Measurements from ENCODE around the gene FTO. TPM values are rescaled to one million over a fixed set of nuclear protein-coding genes. Genes with fewer than 3 reads are reported as not detected.

The FTO gene
- polyA plus RNA-seq, 3 donors, result 16.8 to 51.0 (median 37.7) TPM

- Histone ChIP-seq H3K27ac (ENCODE audit: low read depth in 1 of 2, low read length in 2 of 2) (no peak overlapping the region), H3K4me1 (ENCODE audit: control insufficient read depth in 1 of 2, insufficient read depth in 2 of 2, low read length in 2 of 2) (no peaks in the 10 kb centered on the region), H3K4me3 (replicated peaks in 1 of 3; ENCODE audit: low read depth in 2 of 3, low read length in 3 of 3) (no peak overlapping the region), H3K9me3 (replicated peaks in 1 of 2; ENCODE audit: control insufficient read depth in 1 of 2, insufficient read depth in 1 of 2, low read length in 2 of 2) (no peaks in the 10 kb centered on the region), H3K9ac (ENCODE audit: insufficient read depth, low read length, poor library complexity, severe bottlenecking) (no peak overlapping the region), H2AFZ (ENCODE audit: insufficient read depth, low read depth, low read length, poor library complexity, severe bottlenecking) (no peak overlapping the region), H4K20me1 (ENCODE audit: insufficient read depth, low read length) (no peaks in the 10 kb centered on the region), H3K4me2 (replicated peaks; ENCODE audit: extremely low read depth, low read length, poor library complexity, severe bottlenecking) (no peak overlapping the region), H3K27me3 (ENCODE audit: control insufficient read depth in 2 of 2, insufficient read depth in 2 of 2, low read length in 2 of 2) (no peaks in the 10 kb centered on the region), H3K79me2 (ENCODE audit: insufficient read depth, low read length) (no peaks in the 10 kb centered on the region), H3K36me3 (replicated peaks in 1 of 2; ENCODE audit: control insufficient read depth in 1 of 2, insufficient read depth in 2 of 2, low read length in 2 of 2) (no peaks in the 10 kb centered on the region)
- Mint-ChIP-seq H3K9me3 (no peaks in the 10 kb centered on the region), H3K36me3 (peaks cover 1 to 4% of the 10 kb centered on the region in 2 donors), H3K4me3 (no peak overlapping the region), H3K27ac (no peak overlapping the region), H3K4me1 (no peaks in the 10 kb centered on the region), H3K27me3 (ENCODE audit: low read depth in 3 of 3) (peaks cover 0 to 2% (median 0%) of the 10 kb centered on the region in 3 donors)
- no peak for DNase-seq
- intact Hi-C loops (cut with micrococcal nuclease), result no loop called here
- TF ChIP-seq CTCF (IDR thresholded peaks at IDR 0.05), result no peak
These were observed 22.7 kb downstream of the FTO start for GRCh38 chr16:53726625-53727024.

- H4K20me1 ChIP-seq (ENCODE audit: insufficient read depth, low read length), result no peaks in the 10 kb centered on the region
- intact Hi-C loops (cut with micrococcal nuclease), result no loop called here
- H3K9me3 ChIP-seq (replicated peaks in 1 of 2; ENCODE audit: control insufficient read depth in 1 of 2, insufficient read depth in 1 of 2, low read length in 2 of 2), result no peaks in the 10 kb centered on the region
- H3K4me1 Mint-ChIP-seq, result no peaks in the 10 kb centered on the region
- no peak overlapping the region for H3K27ac ChIP-seq (ENCODE audit: low read depth in 1 of 2, low read length in 2 of 2)
- H3K4me2 ChIP-seq (replicated peaks; ENCODE audit: extremely low read depth, low read length, poor library complexity, severe bottlenecking), result no peak overlapping the region
- H3K36me3 Mint-ChIP-seq, result peaks cover 0 to 3% of the 10 kb centered on the region in 2 donors
- H3K27me3 ChIP-seq (ENCODE audit: control insufficient read depth in 2 of 2, insufficient read depth in 2 of 2, low read length in 2 of 2), result no peaks in the 10 kb centered on the region
- DNase-seq, result no peak
- 100% methylated on average over 1 of the region's 3 CpGs for WGBS (ENCODE audit: insufficient coverage)
- H3K9me3 Mint-ChIP-seq, result no peaks in the 10 kb centered on the region
- H2AFZ ChIP-seq (ENCODE audit: insufficient read depth, low read depth, low read length, poor library complexity, severe bottlenecking), result no peak overlapping the region
- H3K27ac Mint-ChIP-seq, result no peak overlapping the region
- no peaks in the 10 kb centered on the region for H3K4me1 ChIP-seq (ENCODE audit: control insufficient read depth in 1 of 2, insufficient read depth in 2 of 2, low read length in 2 of 2)
- H3K79me2 ChIP-seq (ENCODE audit: insufficient read depth, low read length), result no peaks in the 10 kb centered on the region
- H3K4me3 ChIP-seq (replicated peaks in 1 of 3; ENCODE audit: low read depth in 2 of 3, low read length in 3 of 3), result no peak overlapping the region
- no peak overlapping the region for H3K9ac ChIP-seq (ENCODE audit: insufficient read depth, low read length, poor library complexity, severe bottlenecking)
- peaks cover 0 to 2% (median 0%) of the 10 kb centered on the region in 3 donors for H3K27me3 Mint-ChIP-seq (ENCODE audit: low read depth in 3 of 3)
- no peak overlapping the region for H3K4me3 Mint-ChIP-seq
- no peaks in the 10 kb centered on the region for H3K36me3 ChIP-seq (replicated peaks in 1 of 2; ENCODE audit: control insufficient read depth in 1 of 2, insufficient read depth in 2 of 2, low read length in 2 of 2)
- TF ChIP-seq CTCF (IDR thresholded peaks at IDR 0.05), result no peak
These were observed 26.7 kb downstream of the FTO start for GRCh38 chr16:53730693-53731092.

All from CD14-positive monocyte (primary cell).